HG03342 (cell line): ENCODE results near the gene URI1.
"Not testable (repeated sequence)": the region's sequence is repeated elsewhere in the genome, so short reads cannot be mapped to it uniquely, and the experiment has no call there.

Experiments used
- ATAC-seq: cut with Tn5 transposase; IDR thresholded peaks from one replicate; pipeline ENCODE4 v1.9.1; 2021; ENCODE audit warnings: mild to moderate bottlenecking, moderate library complexity; ENCODE audit not compliant: unreplicated experiment

Gene URI1, protein sequence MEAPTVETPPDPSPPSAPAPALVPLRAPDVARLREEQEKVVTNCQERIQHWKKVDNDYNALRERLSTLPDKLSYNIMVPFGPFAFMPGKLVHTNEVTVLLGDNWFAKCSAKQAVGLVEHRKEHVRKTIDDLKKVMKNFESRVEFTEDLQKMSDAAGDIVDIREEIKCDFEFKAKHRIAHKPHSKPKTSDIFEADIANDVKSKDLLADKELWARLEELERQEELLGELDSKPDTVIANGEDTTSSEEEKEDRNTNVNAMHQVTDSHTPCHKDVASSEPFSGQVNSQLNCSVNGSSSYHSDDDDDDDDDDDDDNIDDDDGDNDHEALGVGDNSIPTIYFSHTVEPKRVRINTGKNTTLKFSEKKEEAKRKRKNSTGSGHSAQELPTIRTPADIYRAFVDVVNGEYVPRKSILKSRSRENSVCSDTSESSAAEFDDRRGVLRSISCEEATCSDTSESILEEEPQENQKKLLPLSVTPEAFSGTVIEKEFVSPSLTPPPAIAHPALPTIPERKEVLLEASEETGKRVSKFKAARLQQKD

DNA sequence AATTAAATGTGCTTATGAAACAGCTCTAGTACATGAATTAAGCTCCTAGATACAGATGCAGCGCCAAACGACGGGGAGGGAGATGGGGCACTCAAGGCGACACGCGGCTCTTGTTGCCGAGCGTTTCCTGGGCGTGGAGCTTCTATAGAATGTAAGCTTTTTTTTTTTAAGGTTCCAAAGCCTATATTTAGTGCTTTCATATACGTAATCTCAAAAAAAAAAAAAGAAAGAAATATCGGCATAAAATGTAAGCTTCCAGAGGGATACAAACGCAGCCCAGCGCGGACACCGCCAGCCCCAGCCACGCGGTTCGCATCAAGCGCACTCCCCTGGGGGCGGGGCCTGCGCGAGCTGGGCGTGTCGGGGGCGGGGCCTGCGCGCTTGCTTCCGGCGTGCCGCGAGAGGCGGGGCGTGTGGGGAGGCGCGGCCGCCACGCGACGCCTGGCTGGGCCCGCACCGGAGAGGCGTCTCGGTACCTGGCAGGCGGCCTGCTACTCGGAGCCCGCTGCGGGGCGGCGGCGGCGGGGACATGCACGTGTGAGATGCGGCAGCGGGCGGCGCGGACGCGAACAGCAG is at the start of gene URI1:
Gene URI1 (plus strand): TSS at position 412 of the 576 bp plus-strand sequence. CDS start 309 bp downstream, outside the sequence.
- peak; percentile 78 for ATAC-seq

DNA sequence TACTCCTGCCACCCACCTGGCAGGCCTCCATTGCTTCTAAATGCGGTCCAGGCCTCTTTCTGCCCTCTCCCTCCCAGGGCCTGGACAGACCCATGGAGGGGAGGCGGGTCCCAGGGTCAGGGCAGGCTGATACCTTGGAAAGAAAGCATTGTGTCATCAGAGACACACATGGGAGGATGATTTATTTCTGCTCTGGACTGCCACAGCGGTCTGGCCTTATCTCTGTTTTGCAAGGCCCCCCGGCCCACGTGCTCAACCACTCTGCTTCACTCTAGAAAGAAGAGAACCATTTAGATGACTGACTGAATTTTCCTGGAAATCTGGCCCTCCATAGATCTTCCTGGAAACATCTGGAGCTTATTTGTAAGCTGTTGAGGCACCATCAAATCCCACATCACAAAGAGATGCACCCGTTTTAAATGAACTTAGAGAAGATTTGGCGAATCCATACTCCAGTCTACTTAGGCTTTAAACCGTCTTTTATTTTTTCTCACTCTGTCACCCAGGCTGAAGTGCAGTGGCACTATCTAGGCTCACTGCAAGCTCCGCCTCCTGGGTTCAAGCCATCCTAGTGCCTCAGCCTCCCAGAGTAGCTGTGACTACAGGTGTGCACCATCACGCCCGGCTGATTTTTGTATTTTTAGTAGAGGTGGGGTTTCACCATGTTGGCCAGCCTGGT is 48.3 kb upstream of the URI1 start:
- no peak for ATAC-seq

DNA sequence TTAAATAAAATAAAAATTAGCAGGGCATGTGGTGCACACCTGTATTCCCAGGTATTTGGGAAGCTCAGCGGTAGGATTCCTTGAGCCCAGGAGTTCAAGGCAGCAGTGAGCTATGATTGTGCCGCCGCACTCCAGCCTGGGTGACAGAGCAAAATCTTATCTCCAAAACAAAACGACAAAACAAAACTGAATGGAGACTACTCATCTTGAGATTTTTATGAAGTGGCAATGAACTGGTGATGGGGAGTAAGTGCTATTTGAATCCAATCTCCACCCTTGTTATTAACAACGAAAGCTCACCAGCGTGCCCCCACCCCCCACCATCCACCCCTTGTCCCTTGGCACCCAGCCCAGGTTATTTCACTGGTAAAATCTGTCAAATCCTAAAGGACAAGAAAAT is 45.2 kb upstream of the URI1 start:
- no peak for ATAC-seq

DNA sequence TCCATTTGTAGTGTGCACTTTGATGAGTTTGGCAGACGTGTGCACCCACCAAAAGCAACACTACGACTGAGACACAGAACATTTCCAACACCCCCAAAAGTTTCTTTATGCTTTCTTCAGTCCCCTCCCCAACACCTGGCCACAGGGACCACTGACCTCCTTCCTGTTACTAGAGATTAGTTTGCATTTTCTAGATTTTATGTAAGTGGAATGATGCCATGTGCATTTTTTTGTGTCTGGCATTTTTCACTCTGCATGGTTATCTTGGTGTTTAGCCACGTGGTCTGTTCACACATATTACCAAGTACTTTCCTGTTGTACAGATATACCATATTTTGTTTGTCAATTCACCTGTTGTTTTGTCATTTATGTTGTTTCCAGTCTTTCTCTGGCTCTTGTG is 44.6 kb upstream of the URI1 start:
- ATAC-seq, result no peak

DNA sequence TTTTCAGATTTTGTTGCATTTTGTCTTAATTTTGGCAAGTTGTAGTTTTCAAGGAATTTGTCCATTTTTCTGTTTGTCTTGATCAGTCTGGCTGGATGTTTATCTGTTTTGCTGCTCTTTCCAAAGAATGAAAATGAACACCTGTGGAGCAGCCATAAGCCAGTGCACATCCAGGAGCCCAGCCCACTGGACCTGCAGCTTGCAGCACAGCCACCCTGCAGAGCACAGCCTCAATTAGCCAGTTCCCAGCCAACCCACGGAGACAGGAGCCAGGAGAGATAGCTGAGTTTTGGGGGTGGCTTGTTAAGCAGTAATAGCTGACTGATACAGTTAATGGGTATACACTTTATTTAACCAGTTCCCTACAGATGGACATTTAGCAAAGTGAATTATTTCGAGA is 38.0 kb upstream of the URI1 start:
- no peak for ATAC-seq

DNA sequence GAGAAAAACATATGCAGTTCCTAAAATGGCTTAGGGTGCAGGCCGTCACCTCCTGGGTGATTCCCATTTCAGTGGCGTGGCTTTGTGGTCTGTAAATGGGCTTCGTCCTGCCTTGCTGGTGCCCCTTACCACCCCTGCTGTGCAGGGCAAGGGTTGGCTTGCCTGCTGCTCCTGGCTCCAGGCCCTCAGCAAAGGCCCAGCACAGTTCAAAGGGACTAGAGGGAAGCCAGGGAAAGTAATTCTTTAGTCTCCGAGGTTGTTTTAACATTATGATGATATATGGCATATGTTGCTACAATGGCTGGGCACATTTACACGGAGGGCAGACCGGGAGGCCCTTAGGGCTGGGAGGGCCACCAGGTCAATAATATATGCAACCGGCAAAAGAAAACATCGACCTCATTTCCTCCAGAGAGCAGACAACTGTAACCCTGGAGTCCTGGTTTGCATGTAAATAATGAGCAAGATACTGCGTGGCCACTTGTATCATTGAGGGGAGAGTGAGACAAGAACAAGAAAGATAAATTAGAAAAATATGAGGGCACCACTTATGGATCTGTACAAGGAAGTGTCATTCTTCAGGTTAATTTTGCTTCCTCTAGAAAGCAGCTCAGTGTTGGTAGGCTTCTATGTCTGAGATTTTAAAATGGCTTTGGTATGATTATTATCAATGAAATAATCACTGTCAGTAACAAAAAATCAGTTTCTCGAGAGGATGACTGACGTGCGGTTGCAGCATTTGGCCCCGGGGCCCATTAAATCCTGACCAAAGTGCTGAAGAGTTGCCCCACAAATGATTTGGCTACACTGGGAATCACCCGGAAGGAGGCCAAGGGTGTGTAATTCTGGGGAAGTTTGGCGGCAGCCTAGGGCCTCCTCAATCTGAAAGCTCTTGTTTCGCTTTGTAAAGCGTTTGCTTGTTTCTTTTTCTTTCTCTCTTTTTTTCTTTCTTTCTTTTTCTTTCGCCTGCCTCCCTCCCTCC is 32.8 kb upstream of the URI1 start:
- no peak for ATAC-seq

DNA sequence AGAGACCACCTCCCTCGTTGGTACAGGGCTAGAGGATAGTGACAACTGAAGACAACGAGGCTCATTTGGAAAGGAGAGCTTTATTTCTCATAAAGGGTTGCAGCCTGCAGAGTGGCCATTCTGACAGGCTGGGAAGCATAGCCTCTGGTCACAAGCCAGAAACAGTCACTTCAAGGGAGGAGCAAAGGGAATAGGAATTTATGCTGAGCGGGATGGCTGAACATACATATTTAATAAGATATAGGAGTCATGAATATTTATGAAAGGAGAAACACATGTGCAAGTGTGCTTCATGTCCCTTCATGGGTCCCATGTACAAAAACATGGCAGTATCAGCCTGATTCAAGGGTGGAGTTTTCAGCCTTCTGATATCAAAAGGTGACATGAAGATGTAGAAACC is 27.1 kb upstream of the URI1 start:
- no peak for ATAC-seq

DNA sequence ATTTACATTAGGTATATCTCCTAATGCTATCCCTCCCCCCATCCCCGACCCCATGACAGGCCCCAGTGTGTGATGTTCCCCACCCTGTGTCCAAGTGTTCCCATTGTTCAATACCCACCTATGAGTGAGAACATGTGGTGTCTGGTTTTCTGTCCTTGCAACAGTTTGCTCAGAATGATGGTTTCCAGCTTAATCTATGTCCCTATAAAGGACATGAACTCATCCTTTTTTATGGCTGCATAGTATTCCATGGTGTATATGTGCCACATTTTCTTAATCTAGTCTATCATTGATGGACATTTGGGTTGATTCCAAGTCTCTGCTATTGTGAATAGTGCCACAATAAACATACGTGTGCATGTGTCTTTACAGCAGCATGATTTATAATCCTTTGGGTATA is 26.2 kb upstream of the URI1 start:
- not testable (repeated sequence) for ATAC-seq

DNA sequence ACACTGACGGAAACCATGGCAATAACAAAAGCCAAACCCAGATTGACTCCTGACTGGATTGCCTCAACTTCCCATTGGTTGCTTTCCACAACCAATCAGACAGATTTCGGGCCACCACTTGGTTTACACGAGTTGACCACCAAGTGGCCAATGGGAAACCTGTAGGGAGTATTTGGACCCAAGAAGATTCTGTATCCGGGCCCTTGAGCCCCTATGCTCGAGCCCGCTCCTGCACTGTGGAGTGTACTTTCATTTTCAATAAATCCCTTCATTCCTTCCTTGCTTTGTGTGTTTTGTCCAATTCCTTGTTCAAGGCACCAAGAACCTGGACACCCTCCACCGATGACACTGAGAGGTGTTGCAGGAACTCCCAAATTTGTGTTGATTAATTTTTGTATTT is 24.1 kb upstream of the URI1 start:
- no peak for ATAC-seq

DNA sequence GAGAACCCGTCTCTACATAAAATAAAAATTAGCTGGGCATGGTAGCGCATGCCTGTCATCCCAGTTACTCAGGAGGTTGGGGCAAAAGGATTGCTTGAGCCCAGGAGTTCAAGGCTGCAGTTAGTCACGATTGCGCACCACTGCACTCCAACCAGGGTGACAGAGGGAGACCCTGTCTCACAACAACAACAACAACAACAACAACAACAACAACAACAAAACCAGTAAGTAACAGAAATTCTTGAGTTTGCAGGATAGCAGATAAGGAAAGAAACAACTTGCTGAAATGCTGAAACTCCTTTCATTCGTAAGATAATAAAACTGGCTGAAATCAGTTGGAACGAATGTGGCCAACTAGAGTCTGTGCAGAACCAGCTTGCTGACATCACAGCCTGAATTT is 23.1 kb upstream of the URI1 start:
- no peak for ATAC-seq

DNA sequence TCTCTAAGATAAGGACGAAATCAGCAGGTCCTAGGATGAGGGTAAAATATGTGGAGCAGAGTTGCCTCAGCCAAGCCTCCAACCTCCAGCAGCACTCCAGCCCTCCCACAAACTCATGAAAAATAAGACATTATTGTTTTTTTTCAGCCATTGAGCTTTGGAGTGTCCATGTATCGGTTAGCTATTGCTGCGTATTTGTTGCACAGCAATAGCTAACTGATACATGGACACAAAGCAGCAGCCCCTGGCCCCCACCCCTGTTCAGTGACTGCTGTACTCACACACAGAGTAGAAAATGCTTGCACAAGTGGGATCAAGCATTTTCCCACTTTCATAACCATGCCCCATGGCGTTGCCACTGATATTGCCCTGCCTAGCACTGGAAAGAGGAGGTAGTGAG is 19.1 kb upstream of the URI1 start:
- ATAC-seq, result no peak

DNA sequence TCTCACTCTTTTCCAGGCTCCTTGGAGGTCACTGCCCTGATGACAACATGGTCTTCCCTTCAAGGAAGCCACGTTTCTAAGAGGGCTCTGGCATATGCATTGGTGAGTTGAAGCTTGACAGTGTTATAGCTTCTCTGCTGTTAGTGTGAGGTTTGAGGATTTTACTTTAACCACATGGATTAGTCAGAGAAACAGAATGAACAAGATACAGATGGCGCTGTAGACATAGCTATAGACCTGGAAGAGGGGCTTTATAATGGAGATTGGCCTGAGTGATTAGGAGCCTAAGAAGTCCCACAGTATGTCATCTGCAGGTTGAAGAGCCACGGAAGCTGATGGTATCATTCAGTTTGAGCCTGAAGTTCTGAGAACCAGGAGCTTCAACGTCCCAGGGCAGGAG is 18.4 kb upstream of the URI1 start:
- ATAC-seq, result no peak

DNA sequence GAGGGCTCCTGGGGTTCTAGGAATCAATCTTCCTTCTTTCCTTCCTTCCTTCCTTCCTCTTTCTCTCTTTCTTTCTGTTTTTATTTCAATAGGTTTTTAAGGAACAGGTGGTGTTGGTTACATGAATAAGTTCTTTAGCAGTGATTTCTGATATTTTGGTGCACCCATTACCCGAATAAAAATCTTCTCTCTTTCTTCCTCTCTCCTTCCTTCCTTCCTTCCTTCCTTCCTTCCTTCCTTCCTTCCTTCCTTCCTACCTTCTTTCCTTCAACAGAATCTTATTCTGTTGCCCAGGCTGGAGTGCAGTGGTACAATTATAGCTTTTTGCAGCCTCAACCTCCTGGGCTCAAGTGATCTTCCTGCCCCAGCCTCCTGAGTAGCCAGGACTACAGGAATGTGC is 16.0 kb upstream of the URI1 start:
- no peak for ATAC-seq

DNA sequence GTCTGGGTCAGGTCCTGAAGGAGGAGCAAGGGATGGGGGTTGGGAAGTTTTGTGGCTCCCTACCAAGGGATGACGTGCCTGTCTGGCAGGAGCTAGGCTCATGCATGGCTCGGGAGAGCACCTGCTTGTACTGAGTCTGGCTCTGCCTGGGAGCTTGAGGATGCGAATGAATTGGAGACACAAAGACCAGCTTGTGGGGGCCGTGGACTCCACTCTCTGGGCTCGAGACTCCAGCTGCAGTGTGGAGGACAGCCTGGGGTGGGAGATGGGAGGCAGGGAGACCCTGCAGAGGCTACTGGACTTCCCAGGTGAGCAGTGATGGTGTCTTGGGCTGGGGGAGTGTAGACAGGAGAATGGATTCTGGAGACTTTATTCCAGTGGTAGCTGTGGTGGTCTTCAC is 15.2 kb upstream of the URI1 start:
- ATAC-seq, result no peak

DNA sequence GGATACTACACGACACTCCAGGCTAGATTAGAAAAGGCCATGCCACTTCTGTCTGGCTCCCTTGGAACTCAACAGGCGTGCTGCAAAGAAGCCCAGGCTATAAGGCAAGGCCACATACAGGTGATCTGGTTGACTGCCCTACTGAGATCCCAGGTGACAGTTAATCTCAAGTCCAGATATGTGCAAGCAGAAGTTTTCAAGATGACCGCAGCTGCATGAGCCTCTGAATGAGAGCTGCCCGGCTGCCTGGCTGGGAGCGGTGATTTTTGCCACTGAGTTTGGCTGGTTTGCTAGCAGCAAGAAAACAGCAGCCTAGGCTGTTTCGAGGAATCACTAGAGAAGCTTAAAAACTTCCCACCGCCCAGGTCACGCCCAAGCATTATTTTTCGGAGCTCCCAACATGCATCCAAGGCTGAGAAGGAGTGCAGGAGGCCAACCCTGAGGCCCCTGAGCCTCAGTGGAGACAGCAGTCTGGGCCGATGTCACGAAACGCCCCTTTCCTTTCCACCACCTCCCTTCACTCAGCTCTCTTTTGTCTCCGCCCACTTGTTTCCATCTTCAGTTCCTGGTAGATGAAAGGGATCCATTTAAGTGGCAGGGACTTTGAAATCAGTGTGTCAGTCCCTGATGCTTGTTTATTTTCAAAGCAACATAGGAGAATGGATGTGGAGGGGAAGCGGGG is 14.0 kb upstream of the URI1 start:
- ATAC-seq, result peak; percentile 70

DNA sequence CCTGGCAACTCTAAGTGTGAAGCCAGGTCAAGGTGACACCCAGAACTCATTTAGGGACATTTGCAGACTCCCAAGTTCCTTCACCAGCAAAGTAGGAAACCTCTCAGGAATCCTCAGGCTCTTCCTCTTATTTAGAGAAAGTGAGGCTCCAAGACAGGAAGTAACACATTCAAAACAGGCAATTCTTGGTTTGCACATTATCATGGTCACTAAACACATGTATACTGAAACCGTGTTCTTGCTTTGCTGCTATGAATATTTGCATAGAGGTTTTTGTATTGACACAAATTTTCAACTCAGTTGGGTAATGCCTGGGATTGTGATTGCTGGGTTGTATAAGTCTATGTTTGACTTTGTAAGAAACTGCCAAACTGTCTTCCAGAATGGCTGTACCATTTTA is 13.2 kb upstream of the URI1 start:
- peak; percentile 64 for ATAC-seq

DNA sequence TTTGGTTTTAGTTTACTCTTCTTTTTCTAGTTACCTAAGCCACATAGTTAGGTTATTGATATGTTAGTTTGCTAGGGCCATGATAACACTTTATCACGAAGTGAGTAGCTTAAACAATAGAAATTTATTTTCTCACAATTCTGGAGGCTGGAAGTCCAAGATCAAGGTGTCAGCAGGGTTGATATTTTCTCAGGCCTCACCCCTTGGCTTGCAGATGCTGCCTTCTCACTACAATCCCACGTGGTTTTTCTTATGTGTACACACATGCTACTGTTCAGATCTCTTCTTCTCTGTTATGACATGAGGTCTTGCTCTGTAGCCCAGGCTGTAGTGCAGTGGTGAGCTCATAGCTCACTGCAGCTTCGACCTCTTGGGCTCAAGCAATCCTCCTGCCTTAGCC is 7.8 kb upstream of the URI1 start:
- ATAC-seq, result no peak

DNA sequence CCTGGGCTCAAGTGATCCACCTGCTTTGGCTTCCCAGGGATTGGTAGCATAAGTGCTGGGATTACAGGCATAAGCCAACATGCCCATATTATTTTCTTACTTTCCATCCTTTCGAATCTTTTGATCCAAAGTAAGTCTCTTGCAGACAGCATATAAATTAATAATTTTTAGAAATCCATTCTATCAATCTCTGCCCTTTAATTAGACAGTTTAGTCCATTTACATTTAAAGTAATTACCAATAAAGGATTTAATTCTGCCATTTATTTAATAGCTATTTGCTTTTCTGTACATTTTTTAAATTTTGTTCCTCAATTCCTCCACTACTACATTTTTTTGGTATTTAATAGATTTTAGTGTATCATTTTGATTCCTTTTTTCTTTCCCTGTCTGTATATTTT is 7.3 kb upstream of the URI1 start:
- no peak for ATAC-seq

DNA sequence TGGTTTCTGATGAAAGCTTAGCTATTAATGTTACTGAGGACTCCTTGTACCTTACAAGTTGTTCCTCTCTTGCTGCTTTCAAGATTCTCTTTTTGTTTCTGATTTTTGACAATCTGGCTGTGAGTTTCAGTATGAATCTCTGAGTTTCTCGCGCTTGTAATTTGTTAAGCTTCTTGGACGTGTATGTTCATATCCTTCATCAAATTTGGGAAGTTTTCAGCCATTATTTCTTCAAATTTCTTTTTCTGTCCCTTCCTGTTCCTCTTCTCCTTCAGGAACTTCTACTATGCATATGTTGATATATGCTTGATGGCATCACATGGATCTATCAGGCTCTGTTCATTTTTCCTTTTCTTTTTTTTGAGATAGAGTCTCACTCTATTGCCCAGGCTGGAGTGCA is 5.6 kb upstream of the URI1 start:
- no peak for ATAC-seq

DNA sequence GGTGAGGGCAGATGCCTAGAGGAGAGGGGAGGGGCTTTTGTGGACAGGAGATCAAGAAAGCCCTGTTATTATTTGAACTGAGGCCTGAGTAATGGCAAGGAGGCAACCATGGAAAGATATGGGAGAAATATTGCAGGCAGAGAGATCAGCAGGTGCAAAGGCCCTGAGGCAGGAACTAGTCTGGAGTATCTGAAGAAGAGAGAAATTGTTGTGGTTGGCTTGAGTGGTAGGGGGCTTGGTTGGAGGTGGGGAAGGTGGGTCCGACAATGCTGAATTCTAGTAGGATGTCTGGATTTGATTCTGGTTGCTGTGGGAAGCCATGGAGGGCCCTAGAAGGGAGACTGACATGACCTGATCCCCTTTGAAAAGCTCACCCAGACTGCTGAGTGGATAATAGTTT is 2.4 kb upstream of the URI1 start:
- no peak for ATAC-seq
